ENCODE results near the gene MGAM2.

GRCh38 chr7:142263598-142264380 lies 152.3 kb downstream of the MGAM2 start:
- TF ChIP-seq CTCF (IDR thresholded peaks at IDR 0.05; ENCODE audit: insufficient read depth, low read length): no peak
- TF ChIP-seq REST (IDR thresholded peaks at IDR 0.05; ENCODE audit: insufficient replicate concordance, low read depth): no peak

All from HL-60 (cell line).